AG08395 (cell line): ENCODE data around the gene PIGZ.

ENCODE experiments used
- DNase-seq: peaks from one replicate; pipeline ENCODE4 v3.0.0; 2012; ENCODE audit warnings: mixed read lengths, low spot score

Gene PIGZ

DNA sequence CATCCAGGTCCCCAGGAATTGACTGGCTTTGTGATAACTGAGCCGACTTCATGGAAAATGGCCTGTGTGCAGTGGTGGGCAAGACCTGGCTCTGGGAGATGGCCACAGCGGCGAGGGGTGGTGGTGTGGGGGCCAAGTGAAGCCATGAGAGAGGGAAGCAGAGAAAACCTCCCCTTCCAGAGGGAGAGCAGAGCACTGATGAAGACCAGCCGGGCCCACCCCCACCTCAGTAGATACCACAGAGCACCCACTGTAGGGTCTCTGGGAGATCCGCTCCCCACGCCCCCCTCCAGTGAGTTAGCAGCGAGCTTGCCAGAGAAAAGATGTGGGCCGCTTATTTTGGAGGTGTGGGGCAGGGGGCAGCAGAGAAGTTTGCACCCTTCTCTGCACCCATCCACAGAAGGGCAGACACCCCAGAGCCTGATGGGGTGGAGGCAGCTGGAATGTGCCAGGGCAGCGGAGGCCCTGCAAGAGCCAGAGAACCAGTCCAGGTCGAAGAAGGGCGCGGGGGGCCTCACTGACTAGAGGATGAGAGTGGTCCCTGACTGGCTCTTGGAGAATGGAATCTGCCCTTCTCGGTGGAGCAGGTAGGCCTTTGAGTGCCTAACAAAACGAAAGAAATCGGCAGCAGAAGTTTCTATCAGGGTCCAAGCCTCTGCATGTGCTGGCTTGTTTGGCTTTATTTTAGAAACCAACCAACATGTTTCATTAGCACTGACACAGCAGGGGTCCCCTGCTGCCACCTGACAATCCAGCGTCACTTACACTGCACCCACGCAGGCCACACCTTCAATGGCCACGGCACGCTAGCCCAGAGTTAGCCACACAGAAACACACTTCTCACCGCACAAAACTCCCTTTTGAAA, 32.7 kb upstream of the PIGZ start:
- no peak for DNase-seq

- DNase-seq: no peak
Observed at GRCh38 chr3:197000211-197000610, 31.6 kb upstream of the PIGZ start.

DNA sequence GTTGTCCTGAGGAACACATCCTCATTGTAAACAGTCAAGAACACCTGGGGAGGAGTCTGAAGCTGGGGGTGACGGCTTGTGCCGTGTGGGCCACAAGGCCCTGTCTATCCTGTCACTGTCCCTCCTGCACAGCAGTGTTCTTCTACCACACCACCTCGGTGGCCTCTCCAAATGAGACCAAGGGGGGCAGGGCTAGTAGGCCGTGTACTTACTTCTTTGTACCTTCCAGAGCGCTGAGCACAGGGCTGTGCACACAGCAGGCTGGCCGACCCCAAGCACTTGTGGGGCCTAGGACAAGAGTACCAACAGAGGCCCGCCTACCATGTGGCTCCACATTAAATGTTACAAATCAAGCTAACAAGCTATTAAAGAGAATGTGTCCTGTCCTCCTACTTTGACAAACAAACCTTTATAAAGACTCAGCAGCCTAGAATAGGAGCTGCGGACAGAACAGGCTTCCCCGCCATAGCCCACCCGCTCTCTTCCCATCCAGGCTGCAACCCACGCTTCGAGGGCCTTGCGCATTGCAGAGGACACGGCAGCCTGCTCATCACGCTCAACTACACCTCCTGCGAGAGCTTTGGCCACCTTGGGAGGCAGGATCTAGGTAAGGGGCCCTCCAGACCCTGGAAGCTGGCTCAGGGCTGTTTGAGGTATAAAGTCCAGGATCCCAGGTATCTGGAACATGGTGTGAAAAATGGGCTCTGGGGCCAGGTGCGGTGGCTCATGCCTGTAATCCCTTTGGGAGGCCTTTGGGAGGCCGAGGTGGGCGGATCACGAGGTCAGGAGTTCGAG, 30.5 kb upstream of the PIGZ start:
- no peak for DNase-seq

GRCh38 chr3:196997311-196997710, 28.7 kb upstream of the PIGZ start:
- DNase-seq: no peak

GRCh38 chr3:196996454-196997265, 28.0 kb upstream of the PIGZ start:
- no peak for DNase-seq

GRCh38 chr3:196995646-196996355, 27.2 kb upstream of the PIGZ start:
- no peak for DNase-seq

DNA sequence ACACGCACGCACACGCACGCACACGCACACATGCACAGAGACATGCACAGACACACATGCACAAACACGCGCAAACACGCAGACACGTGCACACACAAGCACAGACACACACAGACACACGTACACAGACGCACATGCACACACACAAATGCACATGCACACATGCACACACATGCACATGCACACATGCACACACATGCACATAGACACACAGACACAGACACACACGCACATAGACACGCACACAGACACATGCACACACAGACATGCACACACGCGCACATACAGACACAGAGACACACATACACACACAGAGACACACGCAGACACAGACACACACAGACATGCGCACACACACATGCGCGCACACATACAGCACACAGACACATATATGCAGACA, 26.4 kb upstream of the PIGZ start:
- no peak for DNase-seq

DNA sequence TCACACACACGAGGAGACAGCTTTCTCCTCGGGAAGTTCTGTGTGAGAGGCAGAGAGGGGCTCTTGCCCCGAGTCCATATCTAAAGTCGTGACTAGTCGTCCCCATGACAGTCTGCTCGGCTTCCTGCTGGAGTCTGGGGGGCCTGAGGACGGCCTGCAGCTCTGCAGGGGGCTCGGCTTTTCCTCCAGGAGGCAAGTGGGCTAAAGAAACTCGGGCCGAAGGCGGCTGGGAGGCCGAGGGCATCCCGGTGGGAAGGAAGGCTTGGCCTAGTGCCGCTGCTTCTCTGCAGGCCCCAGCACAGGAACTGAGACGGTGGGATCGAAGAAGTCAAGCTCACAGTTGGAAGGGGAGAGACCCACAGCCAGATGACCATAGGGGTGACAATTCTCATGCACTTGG, 25.4 kb upstream of the PIGZ start:
- DNase-seq: no peak

DNA sequence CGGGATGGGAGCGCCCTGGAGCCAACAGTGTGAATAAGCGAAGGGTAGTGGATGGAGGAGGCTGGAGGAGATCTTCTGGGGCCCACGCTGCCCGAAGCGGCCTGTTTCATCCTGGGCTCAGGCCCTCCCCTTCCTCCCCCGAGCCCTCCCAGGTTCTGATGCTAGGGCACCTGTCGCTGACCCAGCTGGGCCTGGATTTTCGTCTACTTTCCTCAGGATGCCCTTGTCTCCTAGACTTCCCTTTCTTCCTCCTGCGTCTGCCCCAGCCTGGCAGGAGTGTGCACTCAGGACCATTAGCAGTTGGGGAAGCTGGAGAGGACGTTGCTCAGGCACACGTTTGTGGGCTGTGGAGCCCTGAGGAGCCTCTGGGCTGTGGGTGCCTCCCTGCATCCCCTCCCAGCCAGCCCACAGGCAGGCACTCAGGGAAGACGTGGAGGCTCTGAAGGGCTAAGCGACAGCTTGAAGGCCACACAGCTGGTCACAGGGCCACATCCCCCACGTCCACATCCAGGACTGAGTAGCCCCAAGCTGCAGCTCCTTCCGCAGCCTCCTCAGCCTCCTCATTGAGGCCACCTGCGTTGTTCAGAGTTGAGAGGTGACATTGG, 23.9 kb upstream of the PIGZ start:
- DNase-seq: no peak

DNA sequence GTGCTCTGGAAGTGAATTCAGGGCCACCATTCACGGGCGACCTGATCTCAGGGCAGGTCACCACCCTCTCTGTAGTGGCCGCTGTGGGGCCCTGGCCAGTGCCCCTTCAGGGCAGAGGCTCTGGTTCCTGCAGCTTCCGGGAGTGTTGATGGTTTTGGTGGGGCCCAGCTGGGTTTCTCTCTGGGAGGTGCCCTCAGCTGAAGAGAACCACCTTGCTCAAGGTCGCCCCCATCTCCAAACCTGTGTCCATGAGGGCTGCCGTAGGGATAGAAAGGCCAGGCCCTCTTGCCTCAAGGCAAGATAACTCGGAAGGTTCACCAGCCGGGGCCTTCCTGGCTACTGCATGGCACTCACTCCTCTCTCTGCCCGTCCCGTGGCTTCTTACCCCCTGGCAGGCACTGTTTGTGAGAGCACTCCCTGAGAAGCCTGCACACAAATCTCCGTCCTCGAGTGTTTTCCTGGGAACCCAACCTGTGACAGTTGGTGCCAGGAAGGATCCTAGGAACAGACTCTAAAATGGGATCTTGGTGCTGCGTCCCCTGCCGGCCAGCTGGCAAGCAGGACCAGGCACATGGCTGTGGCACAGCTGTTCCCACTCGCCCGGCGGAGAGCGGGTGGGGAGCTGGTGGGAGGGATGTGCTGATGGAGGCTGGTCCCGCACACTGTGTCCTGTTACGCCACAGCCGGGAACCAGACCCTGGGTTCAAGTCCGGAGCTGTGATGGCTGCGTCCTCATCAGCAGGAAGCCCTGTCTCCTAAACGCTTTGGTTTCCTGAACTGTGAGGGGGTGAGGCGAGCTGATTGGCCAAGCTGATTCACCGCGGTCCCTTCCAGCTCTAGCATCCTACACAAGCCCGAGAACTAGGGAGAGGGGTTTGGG, 23.2 kb upstream of the PIGZ start:
- DNase-seq: no peak

- no peak for DNase-seq
Observed at GRCh38 chr3:196990601-196991007, 22.0 kb upstream of the PIGZ start.

- peak; percentile 62 for DNase-seq
Observed at GRCh38 chr3:196989721-196990262, 21.2 kb upstream of the PIGZ start.

GRCh38 chr3:196988241-196989029, 19.8 kb upstream of the PIGZ start:
- DNase-seq: no peak

DNA sequence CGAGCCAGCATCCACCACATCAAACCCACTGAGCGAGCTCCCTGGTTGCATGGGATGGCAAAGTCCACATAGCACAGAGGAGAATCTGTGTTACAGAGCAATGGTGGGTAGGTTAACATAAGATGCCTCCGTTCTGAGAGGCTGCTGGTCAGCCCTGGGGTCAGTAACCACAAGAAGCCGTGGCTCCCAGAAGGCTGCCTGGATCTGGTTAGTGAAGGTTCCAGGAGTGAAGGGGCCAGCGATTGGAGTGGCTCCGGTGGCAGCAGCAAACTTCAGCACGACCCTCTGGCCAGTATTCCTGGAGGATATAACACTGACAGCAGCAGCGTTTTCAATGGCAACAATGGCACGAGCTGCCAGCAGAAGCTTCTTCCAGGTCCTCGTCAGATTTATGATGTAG, 18.4 kb upstream of the PIGZ start:
- DNase-seq: no peak

- DNase-seq: no peak
Observed at GRCh38 chr3:196985954-196986885, 17.6 kb upstream of the PIGZ start.

GRCh38 chr3:196985298-196985697, 16.7 kb upstream of the PIGZ start:
- no peak for DNase-seq

GRCh38 chr3:196983186-196983585, 14.6 kb upstream of the PIGZ start:
- DNase-seq: no peak

DNA sequence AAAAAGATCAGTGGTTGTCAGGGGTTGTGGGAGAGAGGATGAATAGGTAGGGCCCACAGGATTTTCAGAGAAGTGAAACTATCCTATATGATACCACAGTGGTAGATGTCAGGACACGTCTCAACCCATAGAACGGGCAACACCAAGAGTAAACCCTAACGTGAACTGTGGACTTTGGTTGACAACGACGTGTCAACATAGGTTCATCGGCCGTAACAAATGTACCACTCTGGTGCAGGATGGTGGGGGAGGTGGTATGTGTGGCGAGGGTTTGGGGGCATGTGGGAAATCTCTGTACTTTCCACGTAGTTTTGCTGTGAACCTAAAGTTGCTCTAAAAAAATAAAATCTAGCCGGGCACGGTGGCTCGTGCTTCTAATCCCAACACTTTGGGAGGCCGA, 13.0 kb upstream of the PIGZ start:
- no peak for DNase-seq
